WERI-Rb-1 (cell line): Measurements from ENCODE around the gene UBE2E2.

Experiments used
- DNase-seq: peaks from one replicate; pipeline ENCODE4 v3.0.0-alpha.2; 2020
- H3K27ac ChIP-seq: fragments of 250-450 bp; sonication (Bioruptor Pico); 2 replicates; pipeline ENCODE4 v1.5.1; 2020; ENCODE audit warnings: mild to moderate bottlenecking, moderate library complexity
- H3K27me3 ChIP-seq: fragments of 250-450 bp; sonication (Bioruptor Pico); 2 replicates; pipeline ENCODE4 v1.5.1; 2021; ENCODE audit warnings: mild to moderate bottlenecking, low read depth, moderate library complexity; ENCODE audit not compliant: insufficient read depth, severe bottlenecking
- H3K36me3 ChIP-seq: fragments of 250-450 bp; sonication (Bioruptor Pico); 2 replicates; pipeline ENCODE4 v1.5.1; 2020; ENCODE audit warnings: mild to moderate bottlenecking, moderate library complexity
- H3K4me3 ChIP-seq: 2 replicates; pipeline ENCODE4 v1.5.1; 2011; ENCODE audit warnings: low read depth, mild to moderate bottlenecking, control low read depth, low read length
- H3K9me3 ChIP-seq: fragments of 250-450 bp; sonication (Bioruptor Pico); 2 replicates; pipeline ENCODE4 v1.5.1; 2021; ENCODE audit warnings: mild to moderate bottlenecking, moderate library complexity; ENCODE audit not compliant: severe bottlenecking
- TF ChIP-seq, protein P1 (sequence below): IDR thresholded peaks from 2 replicates; pipeline ENCODE4 v1.5.1; 2011; ENCODE audit warnings: low read depth, mild to moderate bottlenecking, control low read depth, inconsistent platforms, low read length

UBE2E2 gene

DNA sequence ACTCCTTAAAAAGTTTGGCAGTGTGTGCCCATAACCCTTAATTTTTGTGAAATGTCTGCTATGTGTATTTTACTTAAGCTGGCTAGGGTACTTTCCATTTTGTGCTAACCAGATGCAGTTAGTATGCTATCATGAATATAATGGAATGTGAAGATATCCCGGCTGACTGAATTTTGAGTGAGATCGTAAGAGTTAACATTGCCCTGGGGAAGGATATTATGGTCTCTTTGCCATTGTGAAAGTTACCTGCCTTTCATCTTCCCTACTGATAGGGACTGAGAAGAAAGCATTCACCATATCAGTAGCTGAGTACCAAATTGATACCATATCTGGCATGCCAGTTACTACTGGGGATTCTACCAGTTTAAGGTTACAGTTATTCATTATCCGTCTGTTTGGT, 243.2 kb downstream of the UBE2E2 start:
- no peak overlapping the region for H3K4me3 ChIP-seq
- no peaks in the 10 kb centered on the region for H3K9me3 ChIP-seq
- H3K36me3 ChIP-seq, result no peaks in the 10 kb centered on the region
- no peaks in the 10 kb centered on the region for H3K27me3 ChIP-seq
- DNase-seq, result no peak
- TF ChIP-seq, protein P1, sequence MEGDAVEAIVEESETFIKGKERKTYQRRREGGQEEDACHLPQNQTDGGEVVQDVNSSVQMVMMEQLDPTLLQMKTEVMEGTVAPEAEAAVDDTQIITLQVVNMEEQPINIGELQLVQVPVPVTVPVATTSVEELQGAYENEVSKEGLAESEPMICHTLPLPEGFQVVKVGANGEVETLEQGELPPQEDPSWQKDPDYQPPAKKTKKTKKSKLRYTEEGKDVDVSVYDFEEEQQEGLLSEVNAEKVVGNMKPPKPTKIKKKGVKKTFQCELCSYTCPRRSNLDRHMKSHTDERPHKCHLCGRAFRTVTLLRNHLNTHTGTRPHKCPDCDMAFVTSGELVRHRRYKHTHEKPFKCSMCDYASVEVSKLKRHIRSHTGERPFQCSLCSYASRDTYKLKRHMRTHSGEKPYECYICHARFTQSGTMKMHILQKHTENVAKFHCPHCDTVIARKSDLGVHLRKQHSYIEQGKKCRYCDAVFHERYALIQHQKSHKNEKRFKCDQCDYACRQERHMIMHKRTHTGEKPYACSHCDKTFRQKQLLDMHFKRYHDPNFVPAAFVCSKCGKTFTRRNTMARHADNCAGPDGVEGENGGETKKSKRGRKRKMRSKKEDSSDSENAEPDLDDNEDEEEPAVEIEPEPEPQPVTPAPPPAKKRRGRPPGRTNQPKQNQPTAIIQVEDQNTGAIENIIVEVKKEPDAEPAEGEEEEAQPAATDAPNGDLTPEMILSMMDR, result no peak
- H3K27ac ChIP-seq, result no peak overlapping the region

DNA sequence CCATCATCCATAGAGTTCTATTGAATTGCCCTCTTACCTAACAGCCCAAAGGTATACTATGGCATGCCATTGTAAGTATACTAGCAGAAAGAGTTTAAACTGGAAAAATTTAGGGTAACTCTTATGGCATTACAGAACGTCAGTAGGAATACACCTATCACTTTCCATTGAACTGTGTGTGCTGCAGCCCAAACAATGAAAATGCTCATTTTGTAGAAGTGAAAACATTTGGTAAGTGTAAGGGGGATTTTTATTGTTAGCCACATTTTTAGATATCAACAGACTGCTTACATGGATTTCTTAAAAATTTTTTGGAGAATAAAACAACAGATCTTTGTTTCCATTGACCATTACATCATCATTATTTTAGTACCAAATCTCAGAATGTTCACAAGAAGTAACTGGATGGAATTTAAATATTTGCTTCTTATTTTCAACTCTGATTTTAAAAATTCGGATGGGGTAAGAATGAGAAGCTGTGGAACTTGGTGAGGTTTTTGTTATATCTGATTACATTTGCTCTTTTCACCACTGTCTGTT, 245.9 kb downstream of the UBE2E2 start:
- H3K27ac ChIP-seq, result peak overlapping the region; percentile 5; the same call in 1 of the 2 replicates
- DNase-seq, result no peak
- H3K9me3 ChIP-seq, result no peaks in the 10 kb centered on the region
- H3K27me3 ChIP-seq, result no peaks in the 10 kb centered on the region
- TF ChIP-seq, protein P1, result no peak
- H3K36me3 ChIP-seq, result no peaks in the 10 kb centered on the region
- no peak overlapping the region for H3K4me3 ChIP-seq

DNA sequence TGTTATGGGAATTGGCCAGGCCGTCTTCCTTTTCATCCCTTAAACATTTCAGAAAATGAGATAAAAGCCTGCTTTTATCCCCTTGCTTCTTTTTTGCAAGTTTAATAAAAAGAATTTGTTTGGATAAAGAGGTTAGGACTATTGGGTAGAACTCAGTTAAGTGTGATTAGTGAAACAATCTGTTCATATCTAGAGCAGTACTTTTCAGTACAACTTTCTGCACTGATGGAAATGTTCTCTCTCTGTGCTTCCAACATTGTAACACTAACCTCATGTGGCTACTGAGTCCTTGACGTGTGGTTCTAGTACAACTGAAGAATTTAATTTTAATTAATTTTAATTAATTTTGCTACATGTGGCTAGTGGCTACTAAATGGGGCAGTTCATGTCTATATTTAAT, 246.9 kb downstream of the UBE2E2 start:
- DNase-seq, result no peak
- no peaks in the 10 kb centered on the region for H3K27me3 ChIP-seq
- no peaks in the 10 kb centered on the region for H3K9me3 ChIP-seq
- TF ChIP-seq, protein P1, result no peak
- 0 out of 2 replicates have a peak overlapping the region, but pooled peaks have one; percentile 8 for H3K27ac ChIP-seq
- no peak overlapping the region for H3K4me3 ChIP-seq
- H3K36me3 ChIP-seq, result no peaks in the 10 kb centered on the region

DNA sequence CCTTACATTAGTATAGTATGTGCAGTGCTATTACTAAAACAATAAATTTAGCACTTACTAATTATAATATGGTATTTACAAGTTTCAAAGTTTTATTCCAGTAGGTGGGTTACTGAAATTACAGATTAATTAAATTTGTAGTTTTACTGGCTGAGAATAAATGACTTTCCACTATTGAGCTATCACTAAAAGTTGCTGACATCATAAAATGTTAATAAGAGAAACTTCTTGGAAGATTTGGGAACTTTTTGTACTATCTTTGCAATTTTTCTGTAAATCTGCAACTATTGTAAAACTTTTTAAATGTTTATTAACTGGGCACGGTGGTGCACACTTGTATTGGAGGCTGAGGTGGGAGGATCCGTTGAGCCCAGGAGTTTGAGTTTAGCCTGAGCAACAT, 247.7 kb downstream of the UBE2E2 start:
- H3K36me3 ChIP-seq, result no peaks in the 10 kb centered on the region
- H3K9me3 ChIP-seq, result no peaks in the 10 kb centered on the region
- no peak overlapping the region for H3K27ac ChIP-seq
- TF ChIP-seq, protein P1, result no peak
- DNase-seq, result no peak
- H3K27me3 ChIP-seq, result no peaks in the 10 kb centered on the region
- no peak overlapping the region for H3K4me3 ChIP-seq

DNA sequence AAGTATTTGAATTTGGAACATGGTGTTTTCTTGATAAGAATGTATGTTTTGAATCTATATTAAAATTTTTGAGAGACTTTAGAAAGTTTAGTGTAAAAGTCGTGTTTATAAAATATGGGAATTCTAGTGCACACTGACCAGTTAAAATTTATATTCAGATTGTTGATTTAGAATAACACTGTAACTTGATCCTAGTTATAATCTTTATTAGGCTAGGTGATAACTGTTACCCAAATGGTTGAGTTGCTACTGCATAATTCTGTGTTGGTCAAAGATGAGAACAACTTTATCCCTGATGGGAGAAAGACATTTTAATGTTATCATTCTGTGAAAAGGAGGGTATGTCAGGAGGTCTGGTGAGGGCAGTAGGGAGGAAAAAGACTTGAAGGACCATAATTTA, 249.3 kb downstream of the UBE2E2 start:
- no peak overlapping the region for H3K4me3 ChIP-seq
- TF ChIP-seq, protein P1, result no peak
- DNase-seq, result no peak
- H3K36me3 ChIP-seq, result no peaks in the 10 kb centered on the region
- no peaks in the 10 kb centered on the region for H3K9me3 ChIP-seq
- H3K27me3 ChIP-seq, result no peaks in the 10 kb centered on the region
- H3K27ac ChIP-seq, result no peak overlapping the region

DNA sequence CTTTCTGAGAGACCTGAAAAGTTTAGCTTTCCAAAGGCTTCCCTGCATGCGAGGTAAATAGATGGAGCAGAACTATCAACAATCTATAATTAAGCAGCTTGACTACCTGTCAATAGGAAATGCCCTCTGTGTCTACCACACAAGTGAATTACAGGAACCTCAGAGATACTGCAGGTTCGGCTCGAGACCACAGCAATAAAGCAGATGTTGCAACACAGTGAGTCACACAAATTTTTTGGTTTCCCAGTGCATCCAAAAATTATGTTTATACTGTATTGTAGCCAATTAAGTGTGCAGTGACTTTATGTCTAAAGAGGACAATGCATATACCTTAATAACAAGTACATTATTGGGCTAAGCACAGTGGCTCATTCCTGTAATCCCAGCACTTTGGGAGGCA, 252.0 kb downstream of the UBE2E2 start:
- no peaks in the 10 kb centered on the region for H3K9me3 ChIP-seq
- H3K4me3 ChIP-seq, result no peak overlapping the region
- no peaks in the 10 kb centered on the region for H3K27me3 ChIP-seq
- TF ChIP-seq, protein P1, result no peak
- no peaks in the 10 kb centered on the region for H3K36me3 ChIP-seq
- H3K27ac ChIP-seq, result no peak overlapping the region
- no peak for DNase-seq
